IPS DF 19.7 (cell line): ENCODE results near the gene DAND5.
"Not testable (repeated sequence)": the region's sequence is repeated elsewhere in the genome, so short reads cannot be mapped to it uniquely, and the experiment has no call there.

Experiments
- DNase-seq: peaks from one replicate; pipeline ENCODE4 v3.0.0-alpha.2; 2013; ENCODE audit warnings: low read depth, low spot score

The DAND5 gene

GRCh38 chr19:12965812-12966135 lies 3.6 kb upstream of the DAND5 start:
- no peak for DNase-seq

- DNase-seq: no peak
Measured at GRCh38 chr19:12967907-12968306, 1.5 kb upstream of the DAND5 start.

GRCh38 chr19:12970070-12970820 lies 869 bp downstream of the DAND5 start:
- DNase-seq: no peak

- no peak for DNase-seq
Measured at GRCh38 chr19:12973236-12973635, 3.9 kb downstream of the DAND5 start.

- DNase-seq: no peak
Measured at GRCh38 chr19:12974301-12975220, 5.2 kb downstream of the DAND5 start.

GRCh38 chr19:12975221-12975741 lies 5.9 kb downstream of the DAND5 start:
- DNase-seq: no peak

- DNase-seq: not testable (repeated sequence)
Measured at GRCh38 chr19:12976109-12976508, 6.7 kb downstream of the DAND5 start.

- DNase-seq: no peak
Measured at GRCh38 chr19:12979974-12980373, 10.6 kb downstream of the DAND5 start.

- DNase-seq: no peak
Measured at GRCh38 chr19:12982648-12983047, 13.3 kb downstream of the DAND5 start.

GRCh38 chr19:12983091-12983490 lies 13.7 kb downstream of the DAND5 start:
- no peak for DNase-seq

- no peak for DNase-seq
Measured at GRCh38 chr19:12983542-12984142, 14.3 kb downstream of the DAND5 start.

- no peak for DNase-seq
Measured at GRCh38 chr19:12984143-12984627, 14.8 kb downstream of the DAND5 start.

GRCh38 chr19:12984683-12985048 lies 15.3 kb downstream of the DAND5 start:
- DNase-seq: no peak

GRCh38 chr19:12985049-12985776 lies 15.8 kb downstream of the DAND5 start:
- DNase-seq: no peak

GRCh38 chr19:12986726-12987125 lies 17.4 kb downstream of the DAND5 start:
- no peak for DNase-seq

- DNase-seq: no peak
Measured at GRCh38 chr19:12987190-12987589, 17.8 kb downstream of the DAND5 start.

GRCh38 chr19:12987781-12988180 lies 18.4 kb downstream of the DAND5 start:
- DNase-seq: no peak

- DNase-seq: no peak
Measured at GRCh38 chr19:12990431-12990830, 21.1 kb downstream of the DAND5 start.

GRCh38 chr19:12990853-12991252 lies 21.5 kb downstream of the DAND5 start:
- no peak for DNase-seq

GRCh38 chr19:12991296-12991695 lies 21.9 kb downstream of the DAND5 start:
- DNase-seq: no peak

GRCh38 chr19:12992729-12993128 lies 23.4 kb downstream of the DAND5 start:
- DNase-seq: no peak
